Left lung (tissue), 10 donors: ENCODE measurements around the gene PCDHGA1. TPM values are rescaled to one million over a fixed set of nuclear protein-coding genes. Genes with fewer than 3 reads are reported as not detected.

ENCODE experiments used
- ATAC-seq: fragments of 200-7000 bp; cut with Tn5 transposase; one replicate; pipeline ENCODE4 v1.9.1; 2020; ENCODE audit warnings: moderate library complexity
- DNase-seq, 4 donors: peaks; one replicate each; pipeline ENCODE4 v3.0.0-alpha.2; 2013 to 2020
- H3K27ac ChIP-seq, 2 donors: fragments of 200-600 bp; sonication (generic) in 1 of 2; one replicate each; pipeline versions ENCODE4 v1.5.0 to v1.8.0; 2020 to 2021
- H3K27me3 ChIP-seq, 2 donors: fragments of 200-600 bp; sonication (generic) in 1 of 2; one replicate each; pipeline versions ENCODE4 v1.5.0 to v1.8.0; 2020 to 2021
- H3K36me3 ChIP-seq, 2 donors: fragments of 200-600 bp; sonication (generic) in 1 of 2; one replicate each; pipeline versions ENCODE4 v1.5.0 to v1.8.0; 2020 to 2021
- H3K4me1 ChIP-seq, 2 donors: fragments of 200-600 bp; one replicate each; pipeline ENCODE4 v1.8.0; 2021
- H3K4me3 ChIP-seq, 2 donors: fragments of 200-600 bp; sonication (generic) in 1 of 2; one replicate each; pipeline versions ENCODE4 v1.5.0 to v1.8.0; 2020 to 2021; ENCODE audit warnings: mild to moderate bottlenecking in 1 of 2
- H3K9me3 ChIP-seq, 2 donors: fragments of 200-600 bp; sonication (generic) in 1 of 2; one replicate each; pipeline versions ENCODE4 v1.5.0 to v1.8.0; 2020 to 2021
- intact Hi-C, 2 donors: fragments of 100-400 bp; cut with DNase I; formaldehyde crosslinking; loops; one replicate each; pipeline versions ENCODE4 v1.11.2 to v1.14.2; 2022
- polyA plus RNA-seq, 6 donors: library from polyadenylated mRNA; unstranded; fragments of 120-200 nt; gene quantifications; one replicate each; pipeline ENCODE4 v1.2.1, GENCODE V29; 2013; ENCODE audit not compliant: insufficient read length in 6 of 6
- total RNA-seq, 2 donors: library from RNA; stranded (reverse); fragmentation: NEBNext Ultra II Directional; extraction: Animal tissue kit (Norgen Biotek cat#: 25700); gene quantifications; one replicate each; pipeline ENCODE4 v1.2.1, GENCODE V29; 2021
- TF ChIP-seq, protein P1 (sequence below), 2 donors: fragments of 200-600 bp; sonication (generic) in 1 of 2; IDR thresholded peaks; one replicate each; pipeline versions ENCODE4 v1.5.0 to v1.8.0; 2021; ENCODE audit warnings: antibody characterized with exemption in 2 of 2
- donor health status: DM: no; HTN: yes; CAD: no.
- donor health status: DM: no; HTN: no; CAD: no.

The PCDHGA1 gene
- total and polyA plus RNA-seq, 8 donors = 0.38 to 1.1 (median 0.75) TPM

DNA sequence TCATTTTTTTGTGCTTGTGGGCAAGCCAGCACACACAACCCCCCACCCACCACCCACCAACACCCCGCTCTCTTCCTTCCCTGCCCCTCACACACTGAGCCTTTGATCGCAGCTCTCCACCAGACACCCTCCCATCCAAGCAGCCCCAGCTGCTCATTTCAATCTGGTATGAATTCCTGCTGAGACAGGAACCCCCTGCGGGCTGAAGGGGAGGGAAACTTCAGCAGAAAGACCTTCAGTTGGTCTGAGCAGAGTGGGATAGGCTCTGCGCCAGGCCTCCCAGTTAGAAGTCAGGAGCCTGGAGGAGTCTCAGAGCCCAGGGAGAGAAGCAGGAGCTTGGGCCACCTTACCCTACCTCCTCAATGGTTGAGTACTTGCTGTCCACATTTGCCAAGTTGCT is 165.7 kb downstream of the PCDHGA1 start:
- no peak for ATAC-seq
- peaks cover 8 to 26% of the 10 kb centered on the region in 2 donors for H3K4me1 ChIP-seq
- no peak overlapping the region for H3K27ac ChIP-seq

DNA sequence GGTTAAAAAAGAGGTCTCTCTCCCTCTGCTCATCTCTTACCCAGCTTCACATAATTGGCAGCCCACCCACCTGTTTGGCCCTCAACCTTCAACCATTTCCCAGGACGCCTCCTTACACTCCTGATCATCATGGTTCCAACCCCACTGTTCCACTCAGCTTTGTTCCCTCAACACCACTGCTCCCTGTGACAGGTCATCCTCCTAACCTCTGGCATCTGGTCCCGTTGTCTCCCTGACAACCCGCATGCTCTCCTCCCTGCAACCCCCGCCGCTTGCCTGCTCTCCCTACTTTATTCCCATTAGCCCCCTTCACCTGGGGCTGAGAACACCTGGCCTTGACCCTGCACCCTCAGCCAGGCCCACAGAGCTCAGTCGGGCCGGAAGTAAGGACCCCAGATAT is 171.4 kb downstream of the PCDHGA1 start:
- no peak overlapping the region for H3K27ac ChIP-seq
- no peaks in the 10 kb centered on the region for H3K9me3 ChIP-seq
- H3K36me3 ChIP-seq = no peaks in the 10 kb centered on the region
- DNase-seq = no peak
- peaks cover 0 to 2% of the 10 kb centered on the region in 2 donors for H3K4me1 ChIP-seq
- TF ChIP-seq, protein P1, sequence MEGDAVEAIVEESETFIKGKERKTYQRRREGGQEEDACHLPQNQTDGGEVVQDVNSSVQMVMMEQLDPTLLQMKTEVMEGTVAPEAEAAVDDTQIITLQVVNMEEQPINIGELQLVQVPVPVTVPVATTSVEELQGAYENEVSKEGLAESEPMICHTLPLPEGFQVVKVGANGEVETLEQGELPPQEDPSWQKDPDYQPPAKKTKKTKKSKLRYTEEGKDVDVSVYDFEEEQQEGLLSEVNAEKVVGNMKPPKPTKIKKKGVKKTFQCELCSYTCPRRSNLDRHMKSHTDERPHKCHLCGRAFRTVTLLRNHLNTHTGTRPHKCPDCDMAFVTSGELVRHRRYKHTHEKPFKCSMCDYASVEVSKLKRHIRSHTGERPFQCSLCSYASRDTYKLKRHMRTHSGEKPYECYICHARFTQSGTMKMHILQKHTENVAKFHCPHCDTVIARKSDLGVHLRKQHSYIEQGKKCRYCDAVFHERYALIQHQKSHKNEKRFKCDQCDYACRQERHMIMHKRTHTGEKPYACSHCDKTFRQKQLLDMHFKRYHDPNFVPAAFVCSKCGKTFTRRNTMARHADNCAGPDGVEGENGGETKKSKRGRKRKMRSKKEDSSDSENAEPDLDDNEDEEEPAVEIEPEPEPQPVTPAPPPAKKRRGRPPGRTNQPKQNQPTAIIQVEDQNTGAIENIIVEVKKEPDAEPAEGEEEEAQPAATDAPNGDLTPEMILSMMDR (IDR thresholded peaks at IDR 0.05) = no peak
- no peaks in the 10 kb centered on the region for H3K27me3 ChIP-seq
- ATAC-seq = no peak
- intact Hi-C loops = no loop called here
- no peak overlapping the region for H3K4me3 ChIP-seq

More for the DNA sequence above, 165.7 kb downstream of the PCDHGA1 start:
- intact Hi-C loops = no loop called here
- peak in 1 of 4 donors; percentile 58 for DNase-seq
- Histone ChIP-seq H3K27me3 (peaks cover 11 to 44% of the 10 kb centered on the region in 2 donors), H3K4me3 (no peak overlapping the region), H3K9me3 (no peaks in the 10 kb centered on the region), H3K36me3 (peaks cover 0 to 12% of the 10 kb centered on the region in 2 donors)
- TF ChIP-seq, protein P1 (IDR thresholded peaks at IDR 0.05) = no peak

DNA sequence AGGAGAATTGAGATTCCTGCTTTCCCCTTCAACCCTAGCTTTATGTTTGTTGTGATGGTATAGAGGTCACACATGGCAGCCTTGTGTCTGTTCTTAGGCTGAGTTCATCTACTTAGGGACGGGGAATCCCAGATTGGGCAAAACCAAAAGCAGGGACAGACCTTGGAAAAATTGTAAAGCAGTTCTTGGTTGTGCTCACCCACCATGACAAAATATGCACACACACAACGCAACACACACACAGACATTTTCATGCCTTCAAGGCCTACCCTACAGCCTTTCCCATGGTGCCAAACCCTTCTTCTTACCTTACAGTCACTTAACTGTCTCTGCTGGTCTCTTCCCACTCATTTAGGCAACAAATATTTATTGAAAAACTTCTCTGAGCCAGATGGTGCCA is 173.4 kb downstream of the PCDHGA1 start:
- TF ChIP-seq, protein P1 (IDR thresholded peaks at IDR 0.05) = no peak
- intact Hi-C loops = no loop called here
- no peak overlapping the region for H3K4me3 ChIP-seq
- peaks cover 0 to 1% of the 10 kb centered on the region in 2 donors for H3K27me3 ChIP-seq
- H3K9me3 ChIP-seq = no peaks in the 10 kb centered on the region
- DNase-seq (no peak), ATAC-seq (no peak)
- H3K36me3 ChIP-seq = no peaks in the 10 kb centered on the region
- peaks cover 6 to 21% of the 10 kb centered on the region in 2 donors for H3K4me1 ChIP-seq
- no peak overlapping the region for H3K27ac ChIP-seq

DNA sequence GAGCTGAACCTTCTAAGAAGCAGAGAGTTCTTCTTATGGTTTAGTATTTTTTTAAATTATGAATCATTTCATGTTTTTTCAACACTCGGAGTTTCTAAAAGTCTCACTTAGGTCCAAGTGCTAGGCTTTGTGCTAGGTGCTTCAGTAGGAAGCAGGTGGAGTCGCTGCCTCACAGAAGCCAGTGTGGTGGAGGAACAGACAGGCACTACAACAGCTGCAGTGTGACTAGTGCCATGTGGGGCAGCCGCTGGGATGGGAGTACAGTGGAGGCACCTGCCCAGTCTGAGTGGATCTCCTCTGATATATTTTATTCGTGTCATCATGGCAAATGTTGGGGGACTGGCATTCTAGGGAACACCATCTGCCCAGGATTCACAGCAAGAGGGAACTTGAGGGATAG is 173.9 kb downstream of the PCDHGA1 start:
- peaks cover 0 to 7% of the 10 kb centered on the region in 2 donors for H3K27me3 ChIP-seq
- no peaks in the 10 kb centered on the region for H3K36me3 ChIP-seq
- no peak overlapping the region for H3K4me3 ChIP-seq
- DNase-seq (no peak), ATAC-seq (no peak)
- intact Hi-C loops = no loop called here
- peaks cover 7 to 26% of the 10 kb centered on the region in 2 donors for H3K4me1 ChIP-seq
- H3K27ac ChIP-seq = no peak overlapping the region
- TF ChIP-seq, protein P1 (IDR thresholded peaks at IDR 0.05) = no peak
- H3K9me3 ChIP-seq = no peaks in the 10 kb centered on the region

DNA sequence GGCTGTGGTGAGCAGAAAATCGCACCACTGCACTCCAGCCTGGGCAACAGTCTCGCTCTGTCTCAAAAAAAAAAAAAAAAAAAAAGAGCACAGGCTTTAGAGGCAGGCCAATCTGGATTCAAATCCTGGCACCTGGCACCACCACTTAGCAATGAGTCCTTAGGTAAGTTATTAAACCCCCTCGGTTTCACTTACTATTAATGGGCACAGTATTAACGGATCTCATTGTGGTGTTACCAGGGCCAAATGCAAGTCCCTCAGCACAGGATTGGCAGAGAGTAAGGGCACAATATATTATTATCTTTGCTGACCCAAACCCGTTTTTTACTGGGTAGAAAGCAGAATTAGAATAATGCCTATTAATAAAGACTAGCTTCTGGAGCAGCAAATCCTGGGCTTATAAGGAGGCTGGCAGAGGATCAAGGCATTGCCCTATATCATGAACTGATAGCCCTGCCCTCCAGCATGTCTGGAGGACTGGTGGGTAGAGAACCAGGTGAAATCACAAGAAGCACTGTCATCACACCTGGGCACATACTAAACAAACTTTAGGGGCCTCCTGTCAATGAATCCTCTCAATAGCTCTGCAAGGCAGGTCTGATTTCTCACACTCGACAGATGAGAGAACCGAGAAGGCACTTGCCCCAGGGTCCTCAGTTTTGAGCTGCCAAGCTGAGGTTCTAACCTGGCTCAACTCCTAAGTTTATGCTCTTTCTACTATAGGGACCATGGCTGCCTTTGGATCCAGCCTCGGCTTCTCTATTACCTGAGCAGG is 176.3 kb downstream of the PCDHGA1 start:
- no peak for ATAC-seq
- intact Hi-C loops = no loop called here
- H3K36me3 ChIP-seq = peaks cover 0 to 13% of the 10 kb centered on the region in 2 donors

More for the DNA sequence above, 176.3 kb downstream of the PCDHGA1 start:
- H3K27ac ChIP-seq = peak overlapping the region; percentile 57 to 85
- peaks cover 12 to 37% of the 10 kb centered on the region in 2 donors for H3K4me1 ChIP-seq
- TF ChIP-seq, protein P1 (IDR thresholded peaks at IDR 0.05) = no peak
- no peaks in the 10 kb centered on the region for H3K9me3 ChIP-seq
- H3K27me3 ChIP-seq = peaks cover 0 to 9% of the 10 kb centered on the region in 2 donors
- no peak for DNase-seq
- no peak overlapping the region for H3K4me3 ChIP-seq
